ENCODE data around the gene EID3. TPM values are rescaled to one million over a fixed set of nuclear protein-coding genes. Genes with fewer than 3 reads are reported as not detected.

The EID3 gene
- total RNA-seq, 4 donors from 2014 or later = 17.2 to 52.0 (median 23.4) TPM

DNA sequence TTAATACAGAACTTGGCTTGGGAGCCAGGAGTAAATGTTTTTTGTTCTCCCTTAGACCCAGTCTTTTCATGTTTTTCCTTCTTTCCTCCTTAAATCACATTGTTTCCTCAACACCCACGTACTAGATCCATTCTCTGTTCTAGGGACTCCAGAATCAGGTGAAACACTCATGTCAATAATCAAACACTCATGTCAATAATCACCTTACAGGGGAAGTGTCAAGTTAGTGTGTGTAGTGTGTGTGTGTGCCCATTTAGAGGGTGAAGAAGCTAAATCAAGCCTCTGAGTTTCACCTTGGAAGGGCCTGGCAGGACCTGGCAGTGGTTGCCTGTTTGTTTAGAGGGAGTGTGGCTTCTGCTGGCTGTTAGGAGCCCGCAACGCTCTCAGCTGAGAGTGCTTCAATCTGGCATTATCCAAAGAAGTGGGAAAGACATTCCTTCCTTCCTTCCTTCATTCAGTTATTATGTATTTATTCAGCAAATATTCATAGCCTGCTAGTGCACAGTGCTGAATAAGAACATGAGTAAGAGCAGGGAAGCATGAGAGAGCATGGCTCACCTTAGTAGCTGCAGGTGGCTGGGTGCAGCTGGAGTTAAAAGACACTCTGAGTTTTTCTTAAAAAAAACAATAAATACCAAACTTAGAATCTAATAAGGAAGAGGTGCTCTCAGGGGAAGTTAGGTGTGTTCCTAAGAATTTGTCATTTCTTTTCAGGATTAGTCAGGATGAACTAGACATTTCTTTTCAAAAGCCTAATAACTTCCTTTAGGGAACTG is 17.6 kb upstream of the EID3 start:
- DNase-seq = no peak
- Histone ChIP-seq H3K9me3 (no peaks in the 10 kb centered on the region), H3K27me3 (no peaks in the 10 kb centered on the region), H3K4me1 (peaks cover 0 to 25% (median 10%) of the 10 kb centered on the region in 4 donors), H3K4me3 (peak overlapping the region in 1 of 4 donors; percentile 78), H3K36me3 (no peaks in the 10 kb centered on the region), H3K27ac (peak overlapping the region; percentile 92 to 99 (median 96))
- TF ChIP-seq, protein P1, sequence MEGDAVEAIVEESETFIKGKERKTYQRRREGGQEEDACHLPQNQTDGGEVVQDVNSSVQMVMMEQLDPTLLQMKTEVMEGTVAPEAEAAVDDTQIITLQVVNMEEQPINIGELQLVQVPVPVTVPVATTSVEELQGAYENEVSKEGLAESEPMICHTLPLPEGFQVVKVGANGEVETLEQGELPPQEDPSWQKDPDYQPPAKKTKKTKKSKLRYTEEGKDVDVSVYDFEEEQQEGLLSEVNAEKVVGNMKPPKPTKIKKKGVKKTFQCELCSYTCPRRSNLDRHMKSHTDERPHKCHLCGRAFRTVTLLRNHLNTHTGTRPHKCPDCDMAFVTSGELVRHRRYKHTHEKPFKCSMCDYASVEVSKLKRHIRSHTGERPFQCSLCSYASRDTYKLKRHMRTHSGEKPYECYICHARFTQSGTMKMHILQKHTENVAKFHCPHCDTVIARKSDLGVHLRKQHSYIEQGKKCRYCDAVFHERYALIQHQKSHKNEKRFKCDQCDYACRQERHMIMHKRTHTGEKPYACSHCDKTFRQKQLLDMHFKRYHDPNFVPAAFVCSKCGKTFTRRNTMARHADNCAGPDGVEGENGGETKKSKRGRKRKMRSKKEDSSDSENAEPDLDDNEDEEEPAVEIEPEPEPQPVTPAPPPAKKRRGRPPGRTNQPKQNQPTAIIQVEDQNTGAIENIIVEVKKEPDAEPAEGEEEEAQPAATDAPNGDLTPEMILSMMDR (IDR thresholded peaks at IDR 0.05) = no peak
- TF ChIP-seq POLR2A (IDR thresholded peaks at IDR 0.05) = peak in 1 of 2 donors; percentile 14

DNA sequence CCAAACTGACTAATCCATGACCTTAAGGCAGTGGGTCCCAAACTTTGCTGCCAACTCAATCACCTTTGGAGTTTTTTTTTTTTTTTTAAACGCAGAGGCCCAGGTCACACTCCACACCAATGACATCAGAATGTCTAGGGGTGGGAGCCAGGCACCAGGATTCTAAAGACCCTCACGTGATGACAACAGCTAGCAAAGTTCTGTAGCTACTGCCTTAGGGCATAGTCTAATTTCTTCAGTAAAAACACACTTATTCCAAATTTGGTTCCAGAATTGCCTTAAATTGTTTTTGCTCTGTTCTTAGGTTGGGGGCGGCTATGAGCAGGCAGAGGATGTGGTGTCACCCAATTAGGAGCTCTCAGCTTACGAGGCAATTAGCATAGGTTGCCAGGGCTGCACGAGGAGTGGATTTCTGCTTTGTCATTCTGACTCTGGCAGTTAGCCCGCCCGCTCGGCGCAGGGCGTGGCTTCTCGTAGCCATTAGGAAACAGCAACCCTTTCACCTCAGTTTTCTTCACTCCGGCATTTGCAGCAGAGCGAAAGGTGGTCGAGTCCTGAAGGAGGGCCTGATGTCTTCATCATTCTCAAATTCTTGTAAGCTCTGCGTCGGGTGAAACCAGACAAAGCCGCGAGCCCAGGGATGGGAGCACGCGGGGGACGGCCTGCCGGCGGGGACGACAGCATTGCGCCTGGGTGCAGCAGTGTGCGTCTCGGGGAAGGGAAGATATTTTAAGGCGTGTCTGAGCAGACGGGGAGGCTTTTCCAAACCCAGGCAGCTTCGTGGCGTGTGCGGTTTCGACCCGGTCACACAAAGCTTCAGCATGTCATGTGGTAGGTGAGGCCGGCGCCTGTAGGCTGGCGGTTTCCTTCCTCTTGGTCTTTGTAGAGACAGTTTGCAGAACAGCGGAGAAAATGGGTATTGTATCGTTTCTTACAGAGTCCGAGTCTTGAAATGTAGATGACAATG is 16.7 kb upstream of the EID3 start:
- Histone ChIP-seq H3K36me3 (peaks cover 0 to 6% (median 0%) of the 10 kb centered on the region in 3 donors), H3K4me3 (peak overlapping the region; percentile 62 to 82 (median 77)), H3K9me3 (no peaks in the 10 kb centered on the region), H3K27me3 (no peaks in the 10 kb centered on the region), H3K27ac (peak overlapping the region; percentile 92 to 99 (median 96)), H3K4me1 (peaks cover 0 to 25% (median 10%) of the 10 kb centered on the region in 4 donors)
- peak; percentile 92 to 97 (median 95) for DNase-seq
- peak; percentile 81 to 87 for TF ChIP-seq POLR2A (IDR thresholded peaks at IDR 0.05)
- TF ChIP-seq, protein P1 (IDR thresholded peaks at IDR 0.05) = peak in 1 of 6 experiments; percentile 9

DNA sequence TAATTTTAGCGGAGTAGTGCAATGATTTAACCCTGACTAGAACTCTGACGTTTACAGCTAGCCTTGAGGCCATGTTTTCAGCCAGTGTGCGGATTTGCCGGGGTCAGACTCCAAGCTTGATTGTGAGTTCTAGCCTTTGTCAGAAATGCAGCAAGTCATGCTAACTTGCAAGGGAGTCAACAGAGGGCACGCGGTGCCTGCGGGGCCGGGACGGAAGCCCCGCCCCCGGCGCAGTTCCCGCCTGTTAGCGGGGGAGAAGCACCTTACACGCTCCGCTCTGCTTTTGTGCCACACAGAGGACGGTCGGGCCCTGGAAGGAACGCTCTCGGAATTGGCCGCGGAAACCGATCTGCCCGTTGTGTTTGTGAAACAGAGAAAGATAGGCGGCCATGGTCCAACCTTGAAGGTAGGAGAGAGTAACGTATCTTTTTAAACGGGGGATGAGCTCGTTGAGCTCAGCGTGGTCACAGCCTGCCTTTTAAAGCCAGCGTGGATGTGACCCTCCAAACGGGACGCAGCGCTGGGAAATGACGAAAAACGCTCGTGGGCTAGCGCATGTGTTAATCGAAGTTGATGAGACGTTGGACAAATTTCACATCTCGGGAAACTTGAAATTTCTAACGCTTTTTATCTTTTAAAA is 14.8 kb upstream of the EID3 start:
- Histone ChIP-seq H3K4me3 (peak overlapping the region; percentile 62 to 82 (median 77)), H3K27ac (peak overlapping the region; percentile 92 to 99 (median 96)), H3K36me3 (peaks cover 0 to 24% (median 0%) of the 10 kb centered on the region in 3 donors), H3K9me3 (no peaks in the 10 kb centered on the region), H3K4me1 (peaks cover 0 to 25% (median 10%) of the 10 kb centered on the region in 4 donors), H3K27me3 (no peaks in the 10 kb centered on the region)
- peak; percentile 84 to 95 (median 90) for DNase-seq
- TF ChIP-seq POLR2A (IDR thresholded peaks at IDR 0.05) = peak; percentile 73 to 80
- TF ChIP-seq, protein P1 (IDR thresholded peaks at IDR 0.05) = no peak

DNA sequence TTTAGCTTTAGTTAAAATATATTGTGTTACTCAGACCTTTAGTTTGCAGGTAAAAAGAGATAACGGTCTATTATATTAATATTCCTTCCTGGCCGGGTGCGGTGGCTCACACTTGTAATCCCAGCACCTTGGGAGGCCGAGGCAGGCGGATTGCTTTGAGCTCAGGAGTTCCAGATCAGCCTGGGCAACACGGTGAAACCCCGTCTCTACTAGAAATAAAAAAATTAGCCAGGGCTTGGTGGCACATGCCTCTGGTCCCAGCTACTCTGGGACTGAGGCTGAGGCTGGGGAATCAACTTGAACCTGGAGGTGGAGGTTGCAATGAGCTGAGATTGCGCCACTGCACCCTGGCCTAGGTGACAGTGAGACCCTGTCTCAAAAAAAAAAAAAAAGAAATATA is 13.2 kb upstream of the EID3 start:
- DNase-seq = no peak
- peaks cover 0 to 25% (median 10%) of the 10 kb centered on the region in 4 donors for H3K4me1 ChIP-seq
- H3K36me3 ChIP-seq = peaks cover 0 to 31% (median 0%) of the 10 kb centered on the region in 3 donors
- no peaks in the 10 kb centered on the region for H3K27me3 ChIP-seq
- TF ChIP-seq, protein P1 (IDR thresholded peaks at IDR 0.05) = no peak
- TF ChIP-seq POLR2A (IDR thresholded peaks at IDR 0.05) = no peak
- H3K4me3 ChIP-seq = no peak overlapping the region
- no peaks in the 10 kb centered on the region for H3K9me3 ChIP-seq
- H3K27ac ChIP-seq = no peak overlapping the region

DNA sequence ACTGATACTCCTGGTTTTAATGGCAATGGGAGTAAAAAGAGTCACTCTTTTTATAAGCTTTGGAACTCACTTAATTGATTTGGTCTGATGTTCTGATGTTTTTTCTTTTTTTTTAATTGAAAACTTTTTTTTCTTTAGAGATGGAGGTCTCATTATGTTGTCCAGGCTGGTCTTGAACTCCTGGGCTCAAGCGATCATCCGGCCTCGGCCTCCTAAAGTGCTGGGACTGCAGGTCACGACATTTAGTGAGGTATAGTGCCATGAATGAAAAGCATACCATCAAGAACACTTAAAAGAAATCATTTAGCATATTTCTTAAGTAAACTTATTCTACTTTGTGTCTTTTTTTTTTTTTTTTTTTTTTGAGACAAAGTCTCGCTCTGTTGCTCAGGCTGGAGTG is 12.7 kb upstream of the EID3 start:
- Histone ChIP-seq H3K27ac (no peak overlapping the region), H3K36me3 (peaks cover 0 to 31% (median 0%) of the 10 kb centered on the region in 3 donors)
- TF ChIP-seq, protein P1 (IDR thresholded peaks at IDR 0.05) = no peak

More for the DNA sequence above, 12.7 kb upstream of the EID3 start:
- Histone ChIP-seq H3K27me3 (no peaks in the 10 kb centered on the region), H3K9me3 (no peaks in the 10 kb centered on the region), H3K4me3 (no peak overlapping the region), H3K4me1 (peaks cover 0 to 20% (median 10%) of the 10 kb centered on the region in 4 donors)
- no peak for DNase-seq

All from Peyer's patch (tissue), 4 donors.